Chondrocyte (in vitro differentiated cells): ENCODE results near the gene CEP350. TPM values are rescaled to one million over a fixed set of nuclear protein-coding genes. Genes with fewer than 3 reads are reported as not detected.

Experiments
- DNase-seq: peaks from one replicate; pipeline ENCODE4 v3.0.0; 2021; ENCODE audit warnings: mixed read lengths, low spot score
- H3K27ac Mint-ChIP-seq: one replicate; pipeline ENCODE4 v1.8.0; 2021; ENCODE audit warnings: mild to moderate bottlenecking, moderate library complexity, mixed read lengths; ENCODE audit not compliant: unreplicated experiment
- H3K27me3 Mint-ChIP-seq: 2 replicates; pipeline ENCODE4 v1.8.0; 2021; ENCODE audit warnings: low read depth, mixed read lengths
- H3K36me3 Mint-ChIP-seq: 2 replicates; pipeline ENCODE4 v1.8.0; 2021; ENCODE audit warnings: low read depth, mixed read lengths
- H3K4me1 Mint-ChIP-seq: 2 replicates; pipeline ENCODE4 v1.8.0; 2021; ENCODE audit warnings: low read depth, mild to moderate bottlenecking, mixed read lengths
- H3K4me3 Mint-ChIP-seq: one replicate; pipeline ENCODE4 v1.8.0; 2021; ENCODE audit warnings: mild to moderate bottlenecking, moderate library complexity, mixed read lengths; ENCODE audit not compliant: unreplicated experiment
- H3K9me3 Mint-ChIP-seq: 2 replicates; pipeline ENCODE4 v1.8.0; 2021; ENCODE audit warnings: low read depth, mixed read lengths
- CTCF ChIP-seq: fragments of 200-600 bp; sonication (generic); IDR thresholded peaks from 2 replicates; pipeline ENCODE4 v1.5.0; 2021; ENCODE audit warnings: antibody characterized with exemption, mild to moderate bottlenecking, moderate library complexity
- total RNA-seq: library from RNA; stranded (reverse); gene quantifications from 3 replicates; pipeline ENCODE4 v1.2.1, GENCODE V29; 2021

CEP350 gene
- total RNA-seq, 1 donor from 2014 or later, result 36.2 TPM

GRCh38 chr1:180135535-180135934, 180.9 kb downstream of the CEP350 start:
- H3K4me3 Mint-ChIP-seq, result no peak overlapping the region
- peaks cover 5% of the 10 kb centered on the region for H3K36me3 Mint-ChIP-seq
- DNase-seq, result no peak
- no peak for TF ChIP-seq CTCF
- H3K27me3 Mint-ChIP-seq, result no peaks in the 10 kb centered on the region
- no peak overlapping the region for H3K27ac Mint-ChIP-seq
- peaks cover 8% of the 10 kb centered on the region for H3K4me1 Mint-ChIP-seq
- H3K9me3 Mint-ChIP-seq, result peaks cover 12% of the 10 kb centered on the region

- no peak for TF ChIP-seq CTCF
- peaks cover 5% of the 10 kb centered on the region for H3K36me3 Mint-ChIP-seq
- no peaks in the 10 kb centered on the region for H3K27me3 Mint-ChIP-seq
- no peak overlapping the region for H3K27ac Mint-ChIP-seq
- DNase-seq, result no peak
- H3K4me3 Mint-ChIP-seq, result no peak overlapping the region
- H3K9me3 Mint-ChIP-seq, result peaks cover 9% of the 10 kb centered on the region
- H3K4me1 Mint-ChIP-seq, result peaks cover 7% of the 10 kb centered on the region
Observed at GRCh38 chr1:180136331-180136967, 181.8 kb downstream of the CEP350 start.

- H3K36me3 Mint-ChIP-seq, result peaks cover 5% of the 10 kb centered on the region
- DNase-seq, result no peak
- H3K27ac Mint-ChIP-seq, result no peak overlapping the region
- no peak for TF ChIP-seq CTCF
- no peak overlapping the region for H3K4me3 Mint-ChIP-seq
- H3K9me3 Mint-ChIP-seq, result peaks cover 9% of the 10 kb centered on the region
- H3K27me3 Mint-ChIP-seq, result no peaks in the 10 kb centered on the region
- H3K4me1 Mint-ChIP-seq, result peaks cover 5% of the 10 kb centered on the region
Observed at GRCh38 chr1:180136968-180137356, 182.4 kb downstream of the CEP350 start.

GRCh38 chr1:180137776-180138175, 183.2 kb downstream of the CEP350 start:
- H3K4me3 Mint-ChIP-seq, result no peak overlapping the region
- peaks cover 5% of the 10 kb centered on the region for H3K36me3 Mint-ChIP-seq
- no peak for TF ChIP-seq CTCF
- peaks cover 5% of the 10 kb centered on the region for H3K4me1 Mint-ChIP-seq
- no peak overlapping the region for H3K27ac Mint-ChIP-seq
- no peak for DNase-seq
- H3K27me3 Mint-ChIP-seq, result no peaks in the 10 kb centered on the region
- peaks cover 9% of the 10 kb centered on the region for H3K9me3 Mint-ChIP-seq

- Mint-ChIP-seq H3K27me3 (no peaks in the 10 kb centered on the region), H3K36me3 (peaks cover 5% of the 10 kb centered on the region), H3K9me3 (peaks cover 8% of the 10 kb centered on the region), H3K4me1 (peaks cover 2% of the 10 kb centered on the region), H3K4me3 (no peak overlapping the region), H3K27ac (no peak overlapping the region)
- no peak for DNase-seq
- no peak for TF ChIP-seq CTCF
Observed at GRCh38 chr1:180141381-180141934, 186.8 kb downstream of the CEP350 start.
